ENCODE results near the gene SLC35F3. TPM values are rescaled to one million over a fixed set of nuclear protein-coding genes. Genes with fewer than 3 reads are reported as not detected.

The SLC35F3 gene
- total RNA-seq, 3 donors from 2014 or later, result 0.17 to 0.89 (median 0.20) TPM

DNA sequence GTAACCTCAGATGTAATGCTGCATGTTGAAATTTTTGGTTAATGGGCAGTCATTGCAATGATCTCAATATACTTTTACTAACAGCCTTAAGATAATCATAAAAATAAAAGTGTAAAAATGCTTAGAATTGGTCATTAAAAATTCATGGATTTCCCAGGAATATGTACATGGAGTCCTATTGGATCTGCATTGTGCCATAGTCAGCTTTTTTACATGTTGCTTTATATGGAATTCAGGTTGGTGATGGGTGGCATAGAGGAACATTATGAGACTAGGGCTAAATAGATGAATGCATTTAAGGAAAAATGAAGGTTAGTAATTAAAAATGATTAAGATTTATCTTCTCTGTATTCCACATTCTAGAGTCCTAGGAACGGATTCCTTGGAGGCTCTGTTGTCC is 103.2 kb downstream of the SLC35F3 start:
- H3K4me1 ChIP-seq (ENCODE audit: low read depth), result no peaks in the 10 kb centered on the region
- no peaks in the 10 kb centered on the region for H3K36me3 ChIP-seq (ENCODE audit: low read depth)
- TF ChIP-seq, protein P1, sequence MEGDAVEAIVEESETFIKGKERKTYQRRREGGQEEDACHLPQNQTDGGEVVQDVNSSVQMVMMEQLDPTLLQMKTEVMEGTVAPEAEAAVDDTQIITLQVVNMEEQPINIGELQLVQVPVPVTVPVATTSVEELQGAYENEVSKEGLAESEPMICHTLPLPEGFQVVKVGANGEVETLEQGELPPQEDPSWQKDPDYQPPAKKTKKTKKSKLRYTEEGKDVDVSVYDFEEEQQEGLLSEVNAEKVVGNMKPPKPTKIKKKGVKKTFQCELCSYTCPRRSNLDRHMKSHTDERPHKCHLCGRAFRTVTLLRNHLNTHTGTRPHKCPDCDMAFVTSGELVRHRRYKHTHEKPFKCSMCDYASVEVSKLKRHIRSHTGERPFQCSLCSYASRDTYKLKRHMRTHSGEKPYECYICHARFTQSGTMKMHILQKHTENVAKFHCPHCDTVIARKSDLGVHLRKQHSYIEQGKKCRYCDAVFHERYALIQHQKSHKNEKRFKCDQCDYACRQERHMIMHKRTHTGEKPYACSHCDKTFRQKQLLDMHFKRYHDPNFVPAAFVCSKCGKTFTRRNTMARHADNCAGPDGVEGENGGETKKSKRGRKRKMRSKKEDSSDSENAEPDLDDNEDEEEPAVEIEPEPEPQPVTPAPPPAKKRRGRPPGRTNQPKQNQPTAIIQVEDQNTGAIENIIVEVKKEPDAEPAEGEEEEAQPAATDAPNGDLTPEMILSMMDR (IDR thresholded peaks at IDR 0.05), result no peak
- ATAC-seq (no peak), DNase-seq (no peak)
- H3K9me3 ChIP-seq, result no peaks in the 10 kb centered on the region
- H3K4me3 ChIP-seq, result no peak overlapping the region
- intact Hi-C loops (cut with DNase I, micrococcal nuclease), result no loop called here

DNA sequence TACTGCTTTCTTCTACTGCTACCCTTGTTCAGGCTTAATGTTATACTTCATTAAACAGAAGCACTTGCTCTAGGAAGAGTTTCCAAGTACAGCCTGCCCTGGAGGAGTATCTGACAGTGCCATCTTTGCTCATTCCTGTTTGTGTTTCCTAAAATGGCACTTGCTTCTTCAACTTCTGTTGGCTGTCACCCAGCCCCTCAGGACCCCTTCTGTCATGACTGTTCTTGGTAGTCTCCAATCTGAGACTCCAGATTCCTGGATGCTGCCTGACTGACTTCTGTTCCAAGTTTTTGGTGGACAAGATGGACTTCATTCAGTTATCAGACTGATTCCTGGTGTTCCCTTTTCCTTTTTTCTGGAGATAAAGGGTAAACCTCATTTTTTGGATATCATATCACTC is 104.1 kb downstream of the SLC35F3 start:
- TF ChIP-seq, protein P1 (IDR thresholded peaks at IDR 0.05), result no peak
- no peaks in the 10 kb centered on the region for H3K4me1 ChIP-seq (ENCODE audit: low read depth)
- H3K36me3 ChIP-seq (ENCODE audit: low read depth), result no peaks in the 10 kb centered on the region
- intact Hi-C loops (cut with DNase I, micrococcal nuclease), result no loop called here
- H3K9me3 ChIP-seq, result no peaks in the 10 kb centered on the region
- ATAC-seq (no peak), DNase-seq (no peak)
- H3K4me3 ChIP-seq, result no peak overlapping the region

GRCh38 chr1:234009668-234010067 is 105.2 kb downstream of the SLC35F3 start:
- no peak for DNase-seq
- Histone ChIP-seq H3K36me3 (ENCODE audit: low read depth) (no peaks in the 10 kb centered on the region), H3K4me1 (ENCODE audit: low read depth) (no peaks in the 10 kb centered on the region), H3K9me3 (no peaks in the 10 kb centered on the region), H3K4me3 (no peak overlapping the region)
- ATAC-seq, result no peak
- TF ChIP-seq, protein P1 (IDR thresholded peaks at IDR 0.05), result no peak
- intact Hi-C loops (cut with DNase I, micrococcal nuclease), result no loop called here

DNA sequence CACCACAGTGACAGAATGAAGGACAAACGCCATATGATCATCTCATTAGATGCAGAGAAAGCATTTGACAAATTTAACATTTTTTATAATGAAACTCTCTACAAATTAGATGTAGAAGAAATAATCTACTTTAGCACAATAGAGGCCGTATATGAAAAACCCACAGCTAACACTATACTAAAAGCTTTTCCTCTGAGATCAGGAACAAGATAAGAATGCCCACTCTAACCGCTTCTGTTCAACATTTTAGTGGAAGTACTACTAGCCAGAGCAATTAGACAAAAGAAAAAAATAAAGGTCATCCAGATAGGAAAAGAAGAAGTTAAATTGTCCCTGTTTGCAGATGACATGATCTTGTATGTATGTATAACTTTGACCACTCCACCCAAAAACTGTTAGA is 109.7 kb downstream of the SLC35F3 start:
- no peak for ATAC-seq
- no peaks in the 10 kb centered on the region for H3K9me3 ChIP-seq
- TF ChIP-seq, protein P1 (IDR thresholded peaks at IDR 0.05), result no peak
- H3K4me3 ChIP-seq, result no peak overlapping the region
- H3K4me1 ChIP-seq (ENCODE audit: low read depth), result no peaks in the 10 kb centered on the region
- H3K36me3 ChIP-seq (ENCODE audit: low read depth), result no peaks in the 10 kb centered on the region
- intact Hi-C loops (cut with DNase I, micrococcal nuclease), result no loop called here
- no peak for DNase-seq

DNA sequence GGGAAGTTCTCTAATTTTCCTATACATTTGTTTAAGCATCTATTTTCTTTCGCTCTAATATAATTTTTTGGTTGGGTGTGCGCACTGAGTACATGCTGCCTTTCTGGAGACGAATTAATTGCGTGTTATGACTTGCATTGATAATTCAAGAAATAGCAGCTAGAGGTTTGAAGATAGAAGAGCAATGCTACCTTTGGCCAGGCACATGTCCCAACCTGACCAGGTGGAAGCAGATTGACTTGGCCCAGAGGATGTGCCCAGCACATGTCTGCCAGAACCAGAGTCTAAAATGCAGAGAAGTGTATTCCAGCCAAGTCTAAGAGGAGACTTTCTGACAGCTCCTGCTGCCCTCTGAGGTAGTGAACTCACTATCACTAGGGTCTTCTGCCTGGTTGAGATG is 114.3 kb downstream of the SLC35F3 start:
- no peak for DNase-seq
- TF ChIP-seq, protein P1 (IDR thresholded peaks at IDR 0.05), result no peak
- Histone ChIP-seq H3K4me3 (no peak overlapping the region), H3K4me1 (ENCODE audit: low read depth) (no peaks in the 10 kb centered on the region), H3K9me3 (no peaks in the 10 kb centered on the region), H3K36me3 (ENCODE audit: low read depth) (no peaks in the 10 kb centered on the region)
- ATAC-seq, result no peak
- intact Hi-C loops (cut with DNase I, micrococcal nuclease), result no loop called here

DNA sequence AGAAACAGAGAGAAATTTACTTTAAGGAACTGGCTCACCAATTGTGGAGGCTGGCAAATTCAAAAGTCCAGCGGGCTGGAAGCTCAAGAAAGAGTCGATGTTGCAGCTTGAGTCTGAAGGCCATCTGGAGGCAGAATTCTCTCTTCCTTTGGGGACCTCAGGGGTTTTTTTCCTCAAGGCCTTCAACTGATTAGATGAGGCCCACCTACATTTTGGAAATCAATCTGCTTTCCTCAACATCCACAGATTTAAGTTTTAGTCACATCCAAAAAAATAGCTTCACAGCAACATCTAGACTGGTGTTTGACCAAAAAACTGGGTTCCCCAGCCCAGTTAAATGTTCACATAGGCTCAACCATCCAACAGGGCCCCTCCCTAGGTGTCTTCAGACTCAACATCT is 114.9 kb downstream of the SLC35F3 start:
- Histone ChIP-seq H3K4me1 (ENCODE audit: low read depth) (no peaks in the 10 kb centered on the region), H3K4me3 (no peak overlapping the region), H3K36me3 (ENCODE audit: low read depth) (no peaks in the 10 kb centered on the region), H3K9me3 (no peaks in the 10 kb centered on the region)
- intact Hi-C loops (cut with DNase I, micrococcal nuclease), result no loop called here
- no peak for ATAC-seq
- TF ChIP-seq, protein P1 (IDR thresholded peaks at IDR 0.05), result no peak
- DNase-seq, result no peak
